OCI-LY3 (cell line): Measurements from ENCODE around the gene DZIP1L.

Source experiments
- H2AFZ ChIP-seq: fragments of 200-600, 300-600 bp; shearing (Covaris generic); 2 replicates; pipeline ENCODE4 v1.6.0; 2014; ENCODE audit warnings: antibody characterized with exemption, low read depth, low read length
- H3K27ac ChIP-seq: fragments of 200-600, 300-600 bp; sonication (generic); 2 replicates; pipeline ENCODE4 v1.5.1; 2014; ENCODE audit warnings: mild to moderate bottlenecking, low read length, moderate library complexity, mixed read lengths
- H3K27me3 ChIP-seq: fragments of 200-600, 300-600 bp; sonication (generic); 2 replicates; pipeline ENCODE4 v1.6.1; 2014; ENCODE audit warnings: low read depth, low read length, mixed read lengths
- H3K36me3 ChIP-seq: fragments of 200-600, 300-600 bp; sonication (generic); replicated peaks from 2 replicates; pipeline ENCODE3; 2014; ENCODE audit warnings: low read depth, low read length, mixed read lengths
- H3K4me1 ChIP-seq: fragments of 300-600, 200-600 bp; sonication (generic); 2 replicates; pipeline ENCODE4 v1.6.1; 2014; ENCODE audit warnings: low read length, mixed read lengths
- H3K4me2 ChIP-seq: fragments of 200-600, 300-600 bp; sonication (generic); 2 replicates; pipeline ENCODE4 v1.6.1; 2014; ENCODE audit warnings: low read length, mixed read lengths
- H3K4me3 ChIP-seq: fragments of 300-600, 200-600 bp; sonication (generic); 2 replicates; pipeline ENCODE4 v1.5.1; 2014; ENCODE audit warnings: antibody characterized with exemption, mild to moderate bottlenecking, low read length, moderate library complexity
- H3K79me2 ChIP-seq: fragments of 300-600, 200-600 bp; shearing (Covaris generic); 2 replicates; pipeline ENCODE4 v1.6.1; 2014; ENCODE audit warnings: mild to moderate bottlenecking, low read length, mixed read lengths
- H3K9ac ChIP-seq: fragments of 300-600, 200-600 bp; shearing (Covaris generic); 2 replicates; pipeline ENCODE4 v1.6.0; 2014; ENCODE audit warnings: mild to moderate bottlenecking, low read length, moderate library complexity
- H3K9me3 ChIP-seq: fragments of 200-600, 300-600 bp; shearing (Covaris generic); 2 replicates; pipeline ENCODE4 v1.6.1; 2014; ENCODE audit warnings: low read length, mixed read lengths; ENCODE audit not compliant: insufficient read depth
- H4K20me1 ChIP-seq: fragments of 200-600, 300-600 bp; sonication (generic); 2 replicates; pipeline ENCODE4 v1.6.1; 2016; ENCODE audit warnings: low read length, mixed read lengths; ENCODE audit not compliant: insufficient read depth
- EZH2phosphoT487 ChIP-seq: fragments of 200-600 bp; shearing (Covaris generic); IDR thresholded peaks from 2 replicates; pipeline ENCODE4 v1.6.1; 2018; ENCODE audit warnings: antibody characterized with exemption, mixed run types, low read depth
- TF ChIP-seq, protein P1 (sequence below): fragments of 200-600, 300-600 bp; sonication (generic); IDR thresholded peaks from 2 replicates; pipeline ENCODE4 v1.5.1; 2014; ENCODE audit warnings: antibody characterized with exemption, low read length, low read depth

The DZIP1L gene

DNA sequence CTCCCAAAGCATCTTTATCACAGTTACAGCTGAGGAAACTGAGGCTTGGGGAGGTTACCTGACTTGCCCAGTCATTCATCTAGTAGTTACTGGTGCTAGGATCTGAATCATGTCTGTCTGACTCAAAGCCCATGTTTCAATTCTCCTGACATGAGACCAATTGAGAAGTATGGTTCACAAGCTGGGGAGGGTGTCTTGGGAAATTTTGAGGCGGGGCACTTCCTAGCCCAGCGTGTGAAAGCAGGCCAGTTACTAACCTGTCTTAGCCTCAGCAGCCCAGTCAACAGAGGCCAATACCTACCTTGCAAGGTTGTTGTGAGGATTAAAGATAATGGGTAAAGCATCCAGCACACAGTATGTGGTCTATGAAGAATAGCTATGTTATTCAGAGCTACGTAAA is 68.5 kb downstream of the DZIP1L start:
- H3K4me2 ChIP-seq = no peak overlapping the region
- no peak overlapping the region for H3K9ac ChIP-seq
- H3K27me3 ChIP-seq = peaks cover 17% of the 10 kb centered on the region
- no peak overlapping the region for H2AFZ ChIP-seq
- no peak for TF ChIP-seq EZH2phosphoT487
- TF ChIP-seq, protein P1, sequence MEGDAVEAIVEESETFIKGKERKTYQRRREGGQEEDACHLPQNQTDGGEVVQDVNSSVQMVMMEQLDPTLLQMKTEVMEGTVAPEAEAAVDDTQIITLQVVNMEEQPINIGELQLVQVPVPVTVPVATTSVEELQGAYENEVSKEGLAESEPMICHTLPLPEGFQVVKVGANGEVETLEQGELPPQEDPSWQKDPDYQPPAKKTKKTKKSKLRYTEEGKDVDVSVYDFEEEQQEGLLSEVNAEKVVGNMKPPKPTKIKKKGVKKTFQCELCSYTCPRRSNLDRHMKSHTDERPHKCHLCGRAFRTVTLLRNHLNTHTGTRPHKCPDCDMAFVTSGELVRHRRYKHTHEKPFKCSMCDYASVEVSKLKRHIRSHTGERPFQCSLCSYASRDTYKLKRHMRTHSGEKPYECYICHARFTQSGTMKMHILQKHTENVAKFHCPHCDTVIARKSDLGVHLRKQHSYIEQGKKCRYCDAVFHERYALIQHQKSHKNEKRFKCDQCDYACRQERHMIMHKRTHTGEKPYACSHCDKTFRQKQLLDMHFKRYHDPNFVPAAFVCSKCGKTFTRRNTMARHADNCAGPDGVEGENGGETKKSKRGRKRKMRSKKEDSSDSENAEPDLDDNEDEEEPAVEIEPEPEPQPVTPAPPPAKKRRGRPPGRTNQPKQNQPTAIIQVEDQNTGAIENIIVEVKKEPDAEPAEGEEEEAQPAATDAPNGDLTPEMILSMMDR = no peak
- no peak overlapping the region for H3K4me3 ChIP-seq
- H4K20me1 ChIP-seq = no peaks in the 10 kb centered on the region
- H3K9me3 ChIP-seq = no peaks in the 10 kb centered on the region
- H3K27ac ChIP-seq = no peak overlapping the region
- no peaks in the 10 kb centered on the region for H3K79me2 ChIP-seq
- no peaks in the 10 kb centered on the region for H3K36me3 ChIP-seq
- no peaks in the 10 kb centered on the region for H3K4me1 ChIP-seq

DNA sequence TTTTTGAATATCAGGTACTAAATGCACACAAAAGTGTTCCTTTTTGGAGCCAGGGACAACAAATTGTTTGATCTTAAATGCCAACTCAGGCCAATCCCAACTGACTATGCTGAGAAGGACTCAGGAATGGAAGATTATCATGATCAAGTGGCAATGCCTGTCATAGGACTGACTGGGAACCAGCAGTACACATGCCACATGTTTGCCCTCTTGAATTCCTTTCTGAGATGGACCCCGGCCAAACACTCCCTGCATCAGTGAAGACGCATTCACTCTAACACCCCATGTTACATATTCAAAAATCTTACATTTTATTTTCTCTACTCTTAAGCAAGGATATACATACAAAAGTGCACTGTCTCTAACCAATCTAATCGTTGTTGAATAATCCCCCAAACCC is 69.3 kb downstream of the DZIP1L start:
- H3K27ac ChIP-seq = no peak overlapping the region
- no peak overlapping the region for H3K9ac ChIP-seq
- H3K4me1 ChIP-seq = no peaks in the 10 kb centered on the region
- peaks cover 24% of the 10 kb centered on the region for H3K27me3 ChIP-seq
- TF ChIP-seq, protein P1 = no peak
- TF ChIP-seq EZH2phosphoT487 = no peak
- H2AFZ ChIP-seq = no peak overlapping the region
- H3K36me3 ChIP-seq = no peaks in the 10 kb centered on the region
- H3K4me3 ChIP-seq = no peak overlapping the region
- H3K9me3 ChIP-seq = no peaks in the 10 kb centered on the region
- no peaks in the 10 kb centered on the region for H3K79me2 ChIP-seq
- H4K20me1 ChIP-seq = no peaks in the 10 kb centered on the region
- H3K4me2 ChIP-seq = no peak overlapping the region

DNA sequence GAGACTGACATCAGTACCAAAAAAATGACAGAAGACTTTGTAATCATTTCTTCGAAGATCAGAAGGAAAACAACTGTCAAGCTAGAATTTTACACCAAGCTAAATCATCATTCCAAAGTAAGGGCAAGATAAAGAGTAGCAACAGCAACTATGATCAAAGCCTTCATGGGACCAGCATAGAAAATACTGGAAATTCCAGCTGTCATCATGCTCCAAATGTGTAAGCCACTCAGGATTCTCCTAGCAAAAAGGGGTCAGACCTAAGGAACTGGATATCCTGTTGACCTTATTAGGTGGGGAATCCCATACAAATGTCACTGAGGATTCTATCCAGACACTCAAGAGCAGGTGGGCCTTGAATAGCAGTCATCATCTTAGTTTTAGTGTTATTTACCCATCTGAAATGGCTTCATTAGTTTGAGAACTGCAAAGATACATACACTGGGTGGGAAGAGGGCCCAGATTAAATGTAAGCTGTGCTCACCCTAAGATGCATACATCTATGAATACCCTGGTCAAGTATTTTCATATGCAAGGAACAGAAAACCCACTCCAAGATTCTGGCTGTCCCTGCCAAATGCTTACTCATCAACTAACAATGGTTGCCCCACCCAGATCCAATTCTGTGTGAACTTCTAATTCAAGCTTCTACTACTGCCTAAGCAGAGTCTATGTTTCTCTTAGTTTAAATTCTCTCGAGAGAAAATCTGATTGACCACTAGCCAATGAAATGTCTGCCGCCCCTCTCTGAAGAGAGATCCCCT is 72.0 kb downstream of the DZIP1L start:
- no peaks in the 10 kb centered on the region for H3K4me1 ChIP-seq
- H3K9ac ChIP-seq = no peak overlapping the region
- TF ChIP-seq EZH2phosphoT487 = no peak
- TF ChIP-seq, protein P1 = no peak
- H3K27ac ChIP-seq = no peak overlapping the region
- no peaks in the 10 kb centered on the region for H3K9me3 ChIP-seq
- H3K27me3 ChIP-seq = peaks cover 34% of the 10 kb centered on the region
- H3K36me3 ChIP-seq = no peaks in the 10 kb centered on the region
- H2AFZ ChIP-seq = no peak overlapping the region
- no peaks in the 10 kb centered on the region for H3K79me2 ChIP-seq
- H3K4me2 ChIP-seq = no peak overlapping the region
- no peak overlapping the region for H3K4me3 ChIP-seq
- no peaks in the 10 kb centered on the region for H4K20me1 ChIP-seq

DNA sequence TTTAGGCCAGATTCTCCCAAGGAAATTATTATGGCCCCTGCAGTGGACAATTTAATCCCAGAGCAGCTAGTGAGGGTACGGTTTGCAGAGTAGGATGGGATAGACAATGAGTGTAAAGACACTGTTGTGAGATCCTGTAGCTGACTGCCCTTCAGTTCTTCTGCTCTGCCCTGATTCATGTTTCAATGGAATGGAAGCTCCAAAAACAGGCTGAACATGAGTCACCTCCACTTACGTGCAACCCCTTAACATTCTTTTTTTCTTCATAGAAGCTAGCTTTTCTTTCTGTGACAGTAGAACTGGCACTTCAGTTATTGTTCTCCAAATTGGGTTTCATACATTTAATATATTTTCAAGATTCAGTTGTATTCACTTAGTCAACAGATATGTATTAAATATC is 73.4 kb downstream of the DZIP1L start:
- Histone ChIP-seq H3K27me3 (peaks cover 34% of the 10 kb centered on the region), H3K9ac (no peak overlapping the region), H3K27ac (no peak overlapping the region), H2AFZ (no peak overlapping the region), H3K4me2 (no peak overlapping the region), H4K20me1 (no peaks in the 10 kb centered on the region), H3K79me2 (no peaks in the 10 kb centered on the region), H3K4me1 (peaks cover 2% of the 10 kb centered on the region), H3K4me3 (no peak overlapping the region), H3K9me3 (no peaks in the 10 kb centered on the region), H3K36me3 (no peaks in the 10 kb centered on the region)
- TF ChIP-seq, protein P1 = no peak
- TF ChIP-seq EZH2phosphoT487 = no peak
